Measurements from ENCODE around the gene ADAM19. TPM values are rescaled to one million over a fixed set of nuclear protein-coding genes. Genes with fewer than 3 reads are reported as not detected.

Gene ADAM19
- total RNA-seq, 1 donor from 2014 or later, result 64.5 TPM

GRCh38 chr5:157602505-157602904 lies 26.9 kb upstream of the ADAM19 start:
- no peaks in the 10 kb centered on the region for H3K27me3 Mint-ChIP-seq (ENCODE audit: unreplicated experiment)
- H3K36me3 Mint-ChIP-seq (ENCODE audit: unreplicated experiment), result no peaks in the 10 kb centered on the region
- no peak overlapping the region for H3K4me3 Mint-ChIP-seq (ENCODE audit: unreplicated experiment)
- DNase-seq (ENCODE audit: extremely low spot score, unreplicated experiment), result no peak
- H3K9me3 Mint-ChIP-seq (ENCODE audit: unreplicated experiment), result no peaks in the 10 kb centered on the region
- H3K27ac Mint-ChIP-seq (ENCODE audit: unreplicated experiment), result no peak overlapping the region
- TF ChIP-seq CTCF (IDR thresholded peaks at IDR 0.05), result no peak
- H3K4me1 Mint-ChIP-seq (ENCODE audit: unreplicated experiment), result peaks cover 18% of the 10 kb centered on the region

GRCh38 chr5:157600252-157600651 lies 24.7 kb upstream of the ADAM19 start:
- no peak for DNase-seq (ENCODE audit: extremely low spot score, unreplicated experiment)
- TF ChIP-seq CTCF (IDR thresholded peaks at IDR 0.05), result no peak
- no peak overlapping the region for H3K4me3 Mint-ChIP-seq (ENCODE audit: unreplicated experiment)
- H3K9me3 Mint-ChIP-seq (ENCODE audit: unreplicated experiment), result no peaks in the 10 kb centered on the region
- no peaks in the 10 kb centered on the region for H3K27me3 Mint-ChIP-seq (ENCODE audit: unreplicated experiment)
- no peaks in the 10 kb centered on the region for H3K36me3 Mint-ChIP-seq (ENCODE audit: unreplicated experiment)
- no peak overlapping the region for H3K27ac Mint-ChIP-seq (ENCODE audit: unreplicated experiment)
- peaks cover 15% of the 10 kb centered on the region for H3K4me1 Mint-ChIP-seq (ENCODE audit: unreplicated experiment)

GRCh38 chr5:157599565-157599964 lies 24.0 kb upstream of the ADAM19 start:
- Mint-ChIP-seq H3K27ac (ENCODE audit: unreplicated experiment) (no peak overlapping the region), H3K9me3 (ENCODE audit: unreplicated experiment) (no peaks in the 10 kb centered on the region), H3K36me3 (ENCODE audit: unreplicated experiment) (no peaks in the 10 kb centered on the region), H3K4me3 (ENCODE audit: unreplicated experiment) (no peak overlapping the region), H3K27me3 (ENCODE audit: unreplicated experiment) (no peaks in the 10 kb centered on the region), H3K4me1 (ENCODE audit: unreplicated experiment) (peaks cover 15% of the 10 kb centered on the region)
- no peak for DNase-seq (ENCODE audit: extremely low spot score, unreplicated experiment)
- no peak for TF ChIP-seq CTCF (IDR thresholded peaks at IDR 0.05)

GRCh38 chr5:157598350-157598936 lies 22.9 kb upstream of the ADAM19 start:
- Mint-ChIP-seq H3K36me3 (ENCODE audit: unreplicated experiment) (no peaks in the 10 kb centered on the region), H3K4me3 (ENCODE audit: unreplicated experiment) (no peak overlapping the region), H3K27ac (ENCODE audit: unreplicated experiment) (no peak overlapping the region), H3K4me1 (ENCODE audit: unreplicated experiment) (peaks cover 12% of the 10 kb centered on the region), H3K27me3 (ENCODE audit: unreplicated experiment) (no peaks in the 10 kb centered on the region), H3K9me3 (ENCODE audit: unreplicated experiment) (no peaks in the 10 kb centered on the region)
- no peak for DNase-seq (ENCODE audit: extremely low spot score, unreplicated experiment)
- TF ChIP-seq CTCF (IDR thresholded peaks at IDR 0.05), result no peak

GRCh38 chr5:157597277-157597676 lies 21.7 kb upstream of the ADAM19 start:
- H3K4me3 Mint-ChIP-seq (ENCODE audit: unreplicated experiment), result no peak overlapping the region
- no peak for DNase-seq (ENCODE audit: extremely low spot score, unreplicated experiment)
- no peaks in the 10 kb centered on the region for H3K9me3 Mint-ChIP-seq (ENCODE audit: unreplicated experiment)

More at GRCh38 chr5:157597277-157597676, 21.7 kb upstream of the ADAM19 start:
- Mint-ChIP-seq H3K4me1 (ENCODE audit: unreplicated experiment) (peaks cover 9% of the 10 kb centered on the region), H3K27ac (ENCODE audit: unreplicated experiment) (no peak overlapping the region), H3K36me3 (ENCODE audit: unreplicated experiment) (no peaks in the 10 kb centered on the region), H3K27me3 (ENCODE audit: unreplicated experiment) (no peaks in the 10 kb centered on the region)
- TF ChIP-seq CTCF (IDR thresholded peaks at IDR 0.05), result no peak

Measured in osteocyte (in vitro differentiated cells).